ENCODE data around the gene ARID5B.

ARID5B gene

GRCh38 chr10:61882621-61883370, 18.7 kb upstream of the ARID5B start:
- no peaks in the 10 kb centered on the region for H4K20me1 ChIP-seq (ENCODE audit: insufficient read depth)
- H3K79me2 ChIP-seq (ENCODE audit: insufficient read depth, low read depth) = no peaks in the 10 kb centered on the region
- H3K36me3 ChIP-seq (ENCODE audit: insufficient read depth) = no peaks in the 10 kb centered on the region
- TF ChIP-seq CTCF (conservative IDR thresholded peaks at IDR 0.05; ENCODE audit: low read depth, low read length) = no peak
- H2AFZ ChIP-seq (ENCODE audit: low read depth) = no peak overlapping the region
- no peak overlapping the region for H3K9ac ChIP-seq
- no peak overlapping the region for H3K4me2 ChIP-seq
- H3K4me1 ChIP-seq (ENCODE audit: low read depth, poor library complexity, severe bottlenecking) = no peaks in the 10 kb centered on the region
- H3K27me3 ChIP-seq (ENCODE audit: insufficient read depth, low read depth) = no peaks in the 10 kb centered on the region
- no peak overlapping the region for H3K27ac ChIP-seq
- no peak overlapping the region for H3K4me3 ChIP-seq (IDR thresholded peaks at IDR 0.05; ENCODE audit: insufficient read depth, low read depth, low read length)

- TF ChIP-seq CTCF (conservative IDR thresholded peaks at IDR 0.05; ENCODE audit: low read depth, low read length) = no peak
- Histone ChIP-seq H2AFZ (ENCODE audit: low read depth) (no peak overlapping the region), H3K36me3 (ENCODE audit: insufficient read depth) (no peaks in the 10 kb centered on the region), H4K20me1 (ENCODE audit: insufficient read depth) (no peaks in the 10 kb centered on the region), H3K4me2 (no peak overlapping the region), H3K4me3 (IDR thresholded peaks at IDR 0.05; ENCODE audit: insufficient read depth, low read depth, low read length) (no peak overlapping the region), H3K4me1 (ENCODE audit: low read depth, poor library complexity, severe bottlenecking) (no peaks in the 10 kb centered on the region), H3K79me2 (ENCODE audit: insufficient read depth, low read depth) (no peaks in the 10 kb centered on the region), H3K27ac (no peak overlapping the region), H3K9ac (no peak overlapping the region), H3K27me3 (ENCODE audit: insufficient read depth, low read depth) (no peaks in the 10 kb centered on the region)
Measured at GRCh38 chr10:61883371-61884025, 18.0 kb upstream of the ARID5B start.

GRCh38 chr10:61887772-61888171, 13.7 kb upstream of the ARID5B start:
- no peak overlapping the region for H3K27ac ChIP-seq
- no peak overlapping the region for H3K9ac ChIP-seq
- H3K36me3 ChIP-seq (ENCODE audit: insufficient read depth) = no peaks in the 10 kb centered on the region
- H3K4me2 ChIP-seq = no peak overlapping the region
- no peak overlapping the region for H2AFZ ChIP-seq (ENCODE audit: low read depth)
- H3K4me1 ChIP-seq (ENCODE audit: low read depth, poor library complexity, severe bottlenecking) = no peaks in the 10 kb centered on the region
- no peaks in the 10 kb centered on the region for H3K27me3 ChIP-seq (ENCODE audit: insufficient read depth, low read depth)
- H3K79me2 ChIP-seq (ENCODE audit: insufficient read depth, low read depth) = no peaks in the 10 kb centered on the region
- H4K20me1 ChIP-seq (ENCODE audit: insufficient read depth) = no peaks in the 10 kb centered on the region
- no peak overlapping the region for H3K4me3 ChIP-seq (IDR thresholded peaks at IDR 0.05; ENCODE audit: insufficient read depth, low read depth, low read length)
- no peak for TF ChIP-seq CTCF (conservative IDR thresholded peaks at IDR 0.05; ENCODE audit: low read depth, low read length)

- Histone ChIP-seq H3K4me3 (IDR thresholded peaks at IDR 0.05; ENCODE audit: insufficient read depth, low read depth, low read length) (no peak overlapping the region), H4K20me1 (ENCODE audit: insufficient read depth) (no peaks in the 10 kb centered on the region), H3K79me2 (ENCODE audit: insufficient read depth, low read depth) (no peaks in the 10 kb centered on the region), H3K4me1 (ENCODE audit: low read depth, poor library complexity, severe bottlenecking) (no peaks in the 10 kb centered on the region), H3K36me3 (ENCODE audit: insufficient read depth) (no peaks in the 10 kb centered on the region), H2AFZ (ENCODE audit: low read depth) (no peak overlapping the region), H3K27me3 (ENCODE audit: insufficient read depth, low read depth) (no peaks in the 10 kb centered on the region), H3K9ac (no peak overlapping the region), H3K27ac (no peak overlapping the region), H3K4me2 (no peak overlapping the region)
- no peak for TF ChIP-seq CTCF (conservative IDR thresholded peaks at IDR 0.05; ENCODE audit: low read depth, low read length)
Measured at GRCh38 chr10:61888744-61889143, 12.8 kb upstream of the ARID5B start.
